ENCODE measurements around the gene GARNL3.

The GARNL3 gene

GRCh38 chr9:127250896-127251391 is 13.6 kb upstream of the GARNL3 start:
- no peak overlapping the region for H3K4me3 ChIP-seq (ENCODE audit: low read depth, low read length)
- TF ChIP-seq CTCF (IDR thresholded peaks at IDR 0.05; ENCODE audit: borderline replicate concordance, insufficient read depth, low read depth, low read length) = no peak

- H3K4me3 ChIP-seq (ENCODE audit: low read depth, low read length) = no peak overlapping the region
- TF ChIP-seq CTCF (IDR thresholded peaks at IDR 0.05; ENCODE audit: borderline replicate concordance, insufficient read depth, low read depth, low read length) = no peak
These were observed 11.9 kb upstream of the GARNL3 start for GRCh38 chr9:127252410-127253318.

GRCh38 chr9:127253446-127253845 is 11.1 kb upstream of the GARNL3 start:
- no peak overlapping the region for H3K4me3 ChIP-seq (ENCODE audit: low read depth, low read length)
- no peak for TF ChIP-seq CTCF (IDR thresholded peaks at IDR 0.05; ENCODE audit: borderline replicate concordance, insufficient read depth, low read depth, low read length)

GRCh38 chr9:127255692-127256091 is 8.9 kb upstream of the GARNL3 start:
- no peak overlapping the region for H3K4me3 ChIP-seq (ENCODE audit: low read depth, low read length)
- TF ChIP-seq CTCF (IDR thresholded peaks at IDR 0.05; ENCODE audit: borderline replicate concordance, insufficient read depth, low read depth, low read length) = no peak

GRCh38 chr9:127256324-127256723 is 8.2 kb upstream of the GARNL3 start:
- H3K4me3 ChIP-seq (ENCODE audit: low read depth, low read length) = no peak overlapping the region
- TF ChIP-seq CTCF (IDR thresholded peaks at IDR 0.05; ENCODE audit: borderline replicate concordance, insufficient read depth, low read depth, low read length) = no peak

- H3K4me3 ChIP-seq (ENCODE audit: low read depth, low read length) = no peak overlapping the region
- no peak for TF ChIP-seq CTCF (IDR thresholded peaks at IDR 0.05; ENCODE audit: borderline replicate concordance, insufficient read depth, low read depth, low read length)
These were observed 5.7 kb upstream of the GARNL3 start for GRCh38 chr9:127258606-127259471.

All from GM12875 (cell line).